Progenitor cell of endocrine pancreas (in vitro differentiated cells): Measurements from ENCODE around the gene TMEM134. TPM values are rescaled to one million over a fixed set of nuclear protein-coding genes. Genes with fewer than 3 reads are reported as not detected.

Experiments
- DNase-seq: peaks from one replicate; pipeline ENCODE4 v3.0.0; 2021; ENCODE audit warnings: low spot score; ENCODE audit not compliant: unreplicated experiment
- H3K27ac Mint-ChIP-seq: 2 replicates; pipeline ENCODE4 v1.8.0; 2021; ENCODE audit warnings: mild to moderate bottlenecking, moderate library complexity, mixed read lengths
- H3K27me3 Mint-ChIP-seq: 2 replicates; pipeline ENCODE4 v1.8.0; 2021; ENCODE audit warnings: mixed read lengths
- H3K36me3 Mint-ChIP-seq: 2 replicates; pipeline ENCODE4 v1.8.0; 2022; ENCODE audit warnings: mixed read lengths; ENCODE audit not compliant: insufficient read depth
- H3K4me1 Mint-ChIP-seq: 2 replicates; pipeline ENCODE4 v1.8.0; 2021; ENCODE audit warnings: low read depth, mixed read lengths
- H3K4me3 Mint-ChIP-seq: 2 replicates; pipeline ENCODE4 v1.8.0; 2021; ENCODE audit warnings: low read depth, mild to moderate bottlenecking, moderate library complexity, mixed read lengths
- H3K9me3 Mint-ChIP-seq: 2 replicates; pipeline ENCODE4 v1.8.0; 2021; ENCODE audit warnings: low read depth, mixed read lengths
- total RNA-seq: library from RNA; stranded (reverse); gene quantifications from 2 replicates; pipeline ENCODE4 v1.2.1, GENCODE V29; 2021
- TF ChIP-seq, protein P1 (sequence below): fragments of 200-600 bp; sonication (generic); IDR thresholded peaks from one replicate; pipeline ENCODE4 v1.5.0; 2021; ENCODE audit warnings: antibody characterized with exemption, mild to moderate bottlenecking; ENCODE audit not compliant: unreplicated experiment

Gene TMEM134
- total RNA-seq, 1 donor from 2014 or later = 63.3 TPM

DNA sequence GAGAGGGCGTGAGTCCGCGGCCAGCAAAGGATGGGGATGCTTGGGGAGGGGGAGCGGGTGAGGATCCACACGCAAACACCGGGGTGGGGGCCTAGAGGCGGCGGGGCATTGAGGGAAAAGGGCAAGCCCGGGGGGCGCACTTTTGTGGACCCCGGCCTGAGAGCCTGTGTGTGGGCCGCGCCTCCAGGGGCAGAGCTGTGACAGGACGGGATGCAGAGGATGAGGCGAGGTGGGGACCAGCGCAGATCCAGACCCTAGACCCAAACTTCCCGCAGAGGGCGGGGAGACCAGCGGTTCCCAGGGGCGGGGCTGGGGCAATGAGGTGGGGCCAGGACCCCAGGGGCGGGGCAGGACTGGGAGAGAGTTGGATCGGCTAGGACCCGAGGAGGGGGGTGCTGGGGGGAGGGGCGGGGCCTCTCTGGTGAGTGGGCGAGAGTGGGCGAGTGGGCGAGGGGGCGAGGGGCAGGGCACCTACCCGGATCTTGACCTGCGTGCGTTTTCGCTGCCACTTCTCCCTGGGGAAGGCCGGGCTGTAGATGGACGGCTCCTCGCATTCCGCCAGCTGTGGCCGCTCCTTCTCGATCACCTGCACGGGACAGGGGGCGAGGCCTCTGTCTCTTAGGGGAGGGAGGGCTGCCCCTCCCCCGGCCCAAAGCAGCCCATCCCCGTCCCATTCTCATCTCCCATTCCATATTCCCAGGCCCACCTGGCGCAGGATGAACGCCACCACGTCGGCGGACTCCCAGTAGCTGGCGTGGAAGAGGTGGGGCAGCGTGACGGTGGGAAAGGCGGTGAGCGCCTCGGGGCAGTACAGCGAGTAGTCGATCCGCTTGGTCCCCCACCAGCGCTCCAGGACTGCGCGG is 25.6 kb upstream of the TMEM134 start:
- Mint-ChIP-seq H3K9me3 (no peaks in the 10 kb centered on the region), H3K27ac (no peak overlapping the region), H3K4me1 (no peaks in the 10 kb centered on the region), H3K4me3 (no peak overlapping the region), H3K36me3 (peaks cover 4% of the 10 kb centered on the region), H3K27me3 (no peaks in the 10 kb centered on the region)
- no peak for DNase-seq
- TF ChIP-seq, protein P1, sequence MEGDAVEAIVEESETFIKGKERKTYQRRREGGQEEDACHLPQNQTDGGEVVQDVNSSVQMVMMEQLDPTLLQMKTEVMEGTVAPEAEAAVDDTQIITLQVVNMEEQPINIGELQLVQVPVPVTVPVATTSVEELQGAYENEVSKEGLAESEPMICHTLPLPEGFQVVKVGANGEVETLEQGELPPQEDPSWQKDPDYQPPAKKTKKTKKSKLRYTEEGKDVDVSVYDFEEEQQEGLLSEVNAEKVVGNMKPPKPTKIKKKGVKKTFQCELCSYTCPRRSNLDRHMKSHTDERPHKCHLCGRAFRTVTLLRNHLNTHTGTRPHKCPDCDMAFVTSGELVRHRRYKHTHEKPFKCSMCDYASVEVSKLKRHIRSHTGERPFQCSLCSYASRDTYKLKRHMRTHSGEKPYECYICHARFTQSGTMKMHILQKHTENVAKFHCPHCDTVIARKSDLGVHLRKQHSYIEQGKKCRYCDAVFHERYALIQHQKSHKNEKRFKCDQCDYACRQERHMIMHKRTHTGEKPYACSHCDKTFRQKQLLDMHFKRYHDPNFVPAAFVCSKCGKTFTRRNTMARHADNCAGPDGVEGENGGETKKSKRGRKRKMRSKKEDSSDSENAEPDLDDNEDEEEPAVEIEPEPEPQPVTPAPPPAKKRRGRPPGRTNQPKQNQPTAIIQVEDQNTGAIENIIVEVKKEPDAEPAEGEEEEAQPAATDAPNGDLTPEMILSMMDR = no peak

DNA sequence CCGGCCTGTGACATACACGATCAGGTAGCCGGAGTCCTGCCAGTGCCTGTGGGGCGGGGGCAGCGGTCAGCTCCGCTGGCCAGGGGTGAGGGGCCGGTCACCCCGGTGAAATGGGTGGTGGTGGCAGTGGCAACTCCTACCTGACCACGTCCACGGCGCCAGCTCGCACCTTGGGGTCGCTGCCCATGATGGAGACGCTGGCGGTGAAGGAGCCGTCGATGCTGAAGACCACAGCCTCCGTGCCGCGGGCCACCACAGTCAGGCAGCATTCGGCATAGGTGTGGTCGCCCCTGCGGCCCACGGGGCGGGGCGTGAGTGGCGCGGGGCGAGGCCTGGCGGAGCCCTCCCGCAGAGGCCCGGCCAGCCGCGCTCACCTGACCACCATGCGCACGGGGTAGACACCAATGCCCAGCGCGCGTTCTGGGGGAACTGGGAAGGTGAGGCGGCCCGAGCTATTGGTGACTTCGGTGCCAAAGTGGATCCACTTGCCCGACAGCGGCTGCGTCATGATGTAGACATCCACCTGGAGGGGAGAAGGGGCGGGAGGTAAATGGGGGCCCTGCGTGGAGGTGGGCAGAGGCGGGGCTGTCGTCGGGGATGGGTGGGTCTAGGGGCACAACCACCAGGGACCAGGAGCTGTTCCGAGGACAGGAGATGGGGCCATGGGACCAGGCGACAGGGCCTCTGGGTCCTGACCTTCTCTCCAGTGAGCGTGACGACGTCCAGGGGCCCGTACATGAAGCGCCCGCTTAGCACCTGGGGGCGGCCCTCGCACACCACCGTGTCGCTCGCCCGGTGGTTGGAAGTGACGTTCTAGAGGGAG is 24.7 kb upstream of the TMEM134 start:
- H3K27ac Mint-ChIP-seq = no peak overlapping the region
- H3K4me1 Mint-ChIP-seq = no peaks in the 10 kb centered on the region
- no peak for DNase-seq
- no peaks in the 10 kb centered on the region for H3K9me3 Mint-ChIP-seq
- H3K4me3 Mint-ChIP-seq = no peak overlapping the region
- no peaks in the 10 kb centered on the region for H3K27me3 Mint-ChIP-seq
- TF ChIP-seq, protein P1 = no peak
- peaks cover 4% of the 10 kb centered on the region for H3K36me3 Mint-ChIP-seq

DNA sequence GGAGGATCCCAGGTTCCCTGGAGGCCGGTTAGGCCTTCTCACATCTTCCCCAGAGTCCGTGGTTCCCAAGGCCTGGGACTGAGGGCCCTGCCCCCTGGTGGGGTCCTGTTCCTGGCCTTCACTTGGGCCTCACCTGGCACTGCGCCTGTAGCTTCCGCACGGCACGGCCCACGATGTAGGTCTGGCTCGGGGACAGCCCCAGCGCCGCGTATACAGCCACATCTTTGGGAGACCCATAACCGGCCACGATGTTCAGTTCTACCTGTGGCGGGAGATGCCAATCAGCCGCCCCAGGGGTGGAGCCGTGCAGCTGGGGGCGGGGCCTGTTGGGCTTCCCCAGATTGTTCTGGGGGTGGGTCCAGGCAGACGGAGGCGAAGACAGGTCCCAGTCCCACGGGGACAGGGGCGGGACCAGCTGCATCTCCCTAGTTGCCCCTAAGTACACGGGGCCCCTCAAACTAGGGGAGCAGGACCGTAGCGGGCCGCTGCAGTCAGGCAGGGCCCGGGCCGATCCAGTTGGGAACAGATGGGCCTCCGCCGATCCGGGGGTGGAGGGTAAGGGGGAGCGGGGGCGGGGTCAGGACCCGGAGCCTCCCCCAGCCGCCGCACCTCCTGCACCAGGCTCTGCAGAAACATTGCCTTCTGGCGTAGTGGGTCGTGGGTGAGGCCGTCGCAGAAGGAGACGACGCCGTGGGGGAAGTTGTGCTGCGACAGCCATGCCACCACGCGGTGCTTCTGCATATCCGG is 23.9 kb upstream of the TMEM134 start:
- Mint-ChIP-seq H3K4me3 (no peak overlapping the region), H3K27ac (no peak overlapping the region), H3K4me1 (no peaks in the 10 kb centered on the region), H3K36me3 (peaks cover 4% of the 10 kb centered on the region), H3K27me3 (no peaks in the 10 kb centered on the region), H3K9me3 (no peaks in the 10 kb centered on the region)
- TF ChIP-seq, protein P1 = no peak
- no peak for DNase-seq

DNA sequence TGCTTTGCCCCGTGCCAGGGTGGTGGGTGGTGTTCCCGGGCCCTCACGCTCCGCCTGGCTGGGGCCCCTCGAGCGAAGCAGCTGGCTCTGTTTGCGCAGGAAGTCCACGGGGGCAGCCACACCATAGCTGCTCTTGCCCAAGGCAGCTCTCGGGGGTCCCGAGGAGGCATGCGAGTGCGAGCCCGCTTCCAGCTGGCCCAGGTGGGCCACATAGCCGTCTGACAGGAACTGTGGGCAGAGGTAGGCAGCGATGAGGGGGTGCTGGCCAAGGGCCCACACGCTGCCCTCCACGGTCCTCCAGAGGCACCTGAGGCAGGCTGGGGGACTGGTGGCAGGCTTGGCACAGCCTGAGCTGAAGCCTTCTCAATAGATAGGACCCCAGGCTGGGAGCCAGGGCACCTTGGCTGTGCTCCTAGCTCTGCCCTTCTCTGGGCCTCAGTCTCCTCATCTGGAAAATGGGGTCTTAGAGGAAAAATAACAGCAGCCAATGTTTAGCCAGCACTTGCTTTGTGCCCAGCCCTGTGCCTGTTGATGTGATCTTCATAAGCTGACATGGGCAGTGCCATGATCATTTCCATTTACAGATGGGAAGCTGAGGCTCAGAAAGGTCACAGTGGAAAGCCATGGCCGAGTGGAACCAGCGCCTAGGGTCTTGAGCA is 23.1 kb upstream of the TMEM134 start:
- Mint-ChIP-seq H3K36me3 (peaks cover 8% of the 10 kb centered on the region), H3K9me3 (no peaks in the 10 kb centered on the region), H3K27me3 (no peaks in the 10 kb centered on the region), H3K4me1 (no peaks in the 10 kb centered on the region), H3K27ac (no peak overlapping the region), H3K4me3 (no peak overlapping the region)
- no peak for DNase-seq
- TF ChIP-seq, protein P1 = no peak
